WTC11 (cell line): ENCODE data around the gene TP53I3. TPM values are rescaled to one million over a fixed set of nuclear protein-coding genes. Genes with fewer than 3 reads are reported as not detected.

Experiments used
- ATAC-seq: fragments of 200-7000 bp; cut with Tn5 transposase; 2 replicates; pipeline ENCODE4 v1.10.0; 2021; ENCODE audit warnings: mild to moderate bottlenecking, moderate library complexity
- CTCF ChIA-PET: fragments of 300-600 bp; sonication (Branson Sonifier 250); formaldehyde crosslinking; loops from one replicate; lab custom pipeline; 2021; ENCODE audit warnings: antibody characterized with exemption; lab: Charles Lee
- POLR2A ChIA-PET: fragments of 350-600 bp; sonication (Branson Sonifier 250); formaldehyde crosslinking; loops from one replicate; lab custom pipeline; 2021; ENCODE audit warnings: antibody characterized with exemption; lab: Charles Lee
- DNase-seq: peaks from one replicate; pipeline ENCODE4 v3.0.0; 2021; ENCODE audit warnings: low spot score
- H3K27ac Mint-ChIP-seq: 2 replicates; pipeline ENCODE4 v1.8.0; 2021; ENCODE audit warnings: mixed read lengths
- H3K27me3 Mint-ChIP-seq: 2 replicates; pipeline ENCODE4 v1.8.0; 2021; ENCODE audit warnings: low read depth, mild to moderate bottlenecking, moderate library complexity, mixed read lengths
- H3K36me3 Mint-ChIP-seq: 2 replicates; pipeline ENCODE4 v1.8.0; 2021; ENCODE audit warnings: mixed read lengths
- H3K4me1 Mint-ChIP-seq: 2 replicates; pipeline ENCODE4 v1.8.0; 2022; ENCODE audit warnings: mixed read lengths
- H3K4me3 Mint-ChIP-seq: 2 replicates; pipeline ENCODE4 v1.8.0; 2021; ENCODE audit warnings: mild to moderate bottlenecking, moderate library complexity, mixed read lengths
- H3K9me3 Mint-ChIP-seq: 2 replicates; pipeline ENCODE4 v1.8.0; 2021; ENCODE audit warnings: mixed read lengths
- CBFB ChIP-seq: sonication (generic); formaldehyde crosslinking; IDR thresholded peaks from 2 replicates; pipeline ENCODE4 v1.8.1; 2022; ENCODE audit warnings: mild to moderate bottlenecking, low read depth, missing genetic modification reagents
- HMGXB4 ChIP-seq: sonication (generic); formaldehyde crosslinking; IDR thresholded peaks from 2 replicates; pipeline ENCODE4 v1.8.1; 2023; ENCODE audit warnings: mild to moderate bottlenecking, moderate library complexity, missing genetic modification reagents
- MYBL2 ChIP-seq: sonication (generic); formaldehyde crosslinking; IDR thresholded peaks from 2 replicates; pipeline ENCODE4 v1.8.1; 2023; ENCODE audit warnings: mild to moderate bottlenecking, moderate library complexity, missing genetic modification reagents
- TEAD4 ChIP-seq: sonication (generic); formaldehyde crosslinking; IDR thresholded peaks from 2 replicates; pipeline ENCODE4 v1.8.0; 2022; ENCODE audit warnings: mild to moderate bottlenecking, missing genetic modification reagents
- ZBTB21 ChIP-seq: sonication (generic); formaldehyde crosslinking; IDR thresholded peaks from 2 replicates; pipeline ENCODE4 v1.8.1; 2023; ENCODE audit warnings: mild to moderate bottlenecking, missing genetic modification reagents, borderline replicate concordance
- total RNA-seq: library from RNA; stranded (reverse); gene quantifications from 3 replicates; pipeline ENCODE4 v1.2.3, GENCODE V29; 2021
- TF ChIP-seq, protein P1 (sequence below): sonication (generic); formaldehyde crosslinking; IDR thresholded peaks from 2 replicates; pipeline ENCODE4 v1.8.0; 2022; ENCODE audit warnings: mild to moderate bottlenecking, missing genetic modification reagents

Gene TP53I3
- total RNA-seq, 1 experiment from 2014 or later = 32.9 TPM

GRCh38 chr2:24038786-24039499, 45.7 kb downstream of the TP53I3 start:
- H3K36me3 Mint-ChIP-seq = peaks cover 31% of the 10 kb centered on the region
- H3K4me3 Mint-ChIP-seq = no peak overlapping the region
- ChIA-PET POLR2A (no interaction called here), CTCF (no interaction called here)
- no peak for DNase-seq
- TF ChIP-seq MYBL2 (CRISPR knock-in tag) (no peak), CBFB (CRISPR knock-in tag) (no peak), ZBTB21 (CRISPR knock-in tag) (no peak), HMGXB4 (CRISPR knock-in tag) (no peak), TEAD4 (CRISPR knock-in tag) (no peak)
- TF ChIP-seq, protein P1, sequence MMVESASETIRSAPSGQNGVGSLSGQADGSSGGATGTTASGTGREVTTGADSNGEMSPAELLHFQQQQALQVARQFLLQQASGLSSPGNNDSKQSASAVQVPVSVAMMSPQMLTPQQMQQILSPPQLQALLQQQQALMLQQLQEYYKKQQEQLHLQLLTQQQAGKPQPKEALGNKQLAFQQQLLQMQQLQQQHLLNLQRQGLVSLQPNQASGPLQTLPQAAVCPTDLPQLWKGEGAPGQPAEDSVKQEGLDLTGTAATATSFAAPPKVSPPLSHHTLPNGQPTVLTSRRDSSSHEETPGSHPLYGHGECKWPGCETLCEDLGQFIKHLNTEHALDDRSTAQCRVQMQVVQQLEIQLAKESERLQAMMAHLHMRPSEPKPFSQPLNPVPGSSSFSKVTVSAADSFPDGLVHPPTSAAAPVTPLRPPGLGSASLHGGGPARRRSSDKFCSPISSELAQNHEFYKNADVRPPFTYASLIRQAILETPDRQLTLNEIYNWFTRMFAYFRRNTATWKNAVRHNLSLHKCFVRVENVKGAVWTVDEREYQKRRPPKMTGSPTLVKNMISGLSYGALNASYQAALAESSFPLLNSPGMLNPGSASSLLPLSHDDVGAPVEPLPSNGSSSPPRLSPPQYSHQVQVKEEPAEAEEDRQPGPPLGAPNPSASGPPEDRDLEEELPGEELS = no peak
- no peaks in the 10 kb centered on the region for H3K4me1 Mint-ChIP-seq
- no peak for ATAC-seq
- no peaks in the 10 kb centered on the region for H3K9me3 Mint-ChIP-seq
- no peaks in the 10 kb centered on the region for H3K27me3 Mint-ChIP-seq
- no peak overlapping the region for H3K27ac Mint-ChIP-seq

Other genes with a start within 250 kb of the TP53I3 start
- gene ATAD2B, start 157.7 kb downstream of the TP53I3 start, total RNA-seq = 18.3 to 21.5 TPM (median 18.4 TPM) in 3 replicates
- gene UBXN2A, start 144.4 kb downstream of the TP53I3 start, total RNA-seq = 15.4 to 16.8 TPM (median 16.7 TPM) in 3 replicates
- 0.42 to 0.55 TPM (median 0.50 TPM) in 3 replicates for gene MFSD2B, start 74.7 kb downstream of the TP53I3 start, total RNA-seq
- gene WDCP, start 37.4 kb downstream of the TP53I3 start, total RNA-seq = 30.5 to 33.6 TPM (median 31.9 TPM) in 3 replicates
- gene FKBP1B, start 35.1 kb downstream of the TP53I3 start, total RNA-seq = 58.6 to 83.9 TPM (median 74.8 TPM) in 3 replicates
- gene SF3B6, start 8.5 kb downstream of the TP53I3 start, total RNA-seq = 117 to 128 TPM (median 126 TPM) in 3 replicates
- gene PFN4, start 38.5 kb upstream of the TP53I3 start, total RNA-seq = 0.48 TPM in 1 of 3 replicates, not detected in the others
- 2.7 to 7.4 TPM (median 6.9 TPM) in 3 replicates for gene FAM228B, start 38.6 kb upstream of the TP53I3 start, total RNA-seq
- gene FAM228A, start 90.2 kb upstream of the TP53I3 start, total RNA-seq = 0.09 to 0.25 TPM in 2 of 3 replicates, not detected in the other